GM19240 (cell line): ENCODE results near the gene CNN2.

ENCODE experiments used
- DNase-seq: peaks from one replicate; pipeline ENCODE4 v3.0.0; 2011; ENCODE audit warnings: low spot score; ENCODE audit not compliant: insufficient read length

The CNN2 gene

DNA sequence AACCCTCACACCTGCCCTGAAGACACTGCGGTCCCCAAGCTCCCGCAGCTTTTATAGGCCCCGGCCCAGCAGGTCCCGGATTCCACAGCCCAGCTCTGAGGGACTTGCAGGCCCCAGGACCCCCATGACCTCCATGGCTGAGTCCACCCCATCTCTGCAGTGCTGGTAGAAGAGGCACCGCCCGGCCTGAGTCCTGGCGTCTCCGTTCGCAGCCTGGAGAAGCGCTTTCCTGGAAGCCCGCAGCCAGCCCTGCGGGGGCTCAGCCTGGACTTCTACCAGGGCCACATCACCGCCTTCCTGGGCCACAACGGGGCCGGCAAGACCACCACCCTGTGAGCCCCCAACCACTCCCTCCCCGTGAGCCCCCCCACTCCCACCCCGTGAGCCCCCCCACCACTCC is 22.7 kb downstream of the CNN2 start:
- no peak for DNase-seq

DNA sequence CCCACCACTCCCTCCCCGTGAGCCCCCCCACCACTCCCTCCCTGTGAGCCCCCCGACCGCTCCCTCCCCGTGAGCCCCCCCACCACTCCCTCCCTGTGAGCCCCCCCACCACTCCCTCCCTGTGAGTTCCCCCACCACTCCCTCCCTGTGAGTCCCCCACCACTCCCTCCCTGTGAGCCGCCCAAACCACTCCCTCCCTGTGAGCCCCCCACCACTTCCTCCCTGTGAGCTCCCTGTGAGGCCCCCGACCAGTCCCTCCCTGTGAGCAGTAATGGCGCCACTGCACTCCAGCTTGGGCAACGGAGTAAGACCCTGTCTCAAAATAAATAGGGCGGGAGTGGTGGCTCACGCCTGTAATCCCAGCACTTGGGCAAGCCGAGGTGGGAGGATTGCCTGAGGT is 23.4 kb downstream of the CNN2 start:
- no peak for DNase-seq

DNA sequence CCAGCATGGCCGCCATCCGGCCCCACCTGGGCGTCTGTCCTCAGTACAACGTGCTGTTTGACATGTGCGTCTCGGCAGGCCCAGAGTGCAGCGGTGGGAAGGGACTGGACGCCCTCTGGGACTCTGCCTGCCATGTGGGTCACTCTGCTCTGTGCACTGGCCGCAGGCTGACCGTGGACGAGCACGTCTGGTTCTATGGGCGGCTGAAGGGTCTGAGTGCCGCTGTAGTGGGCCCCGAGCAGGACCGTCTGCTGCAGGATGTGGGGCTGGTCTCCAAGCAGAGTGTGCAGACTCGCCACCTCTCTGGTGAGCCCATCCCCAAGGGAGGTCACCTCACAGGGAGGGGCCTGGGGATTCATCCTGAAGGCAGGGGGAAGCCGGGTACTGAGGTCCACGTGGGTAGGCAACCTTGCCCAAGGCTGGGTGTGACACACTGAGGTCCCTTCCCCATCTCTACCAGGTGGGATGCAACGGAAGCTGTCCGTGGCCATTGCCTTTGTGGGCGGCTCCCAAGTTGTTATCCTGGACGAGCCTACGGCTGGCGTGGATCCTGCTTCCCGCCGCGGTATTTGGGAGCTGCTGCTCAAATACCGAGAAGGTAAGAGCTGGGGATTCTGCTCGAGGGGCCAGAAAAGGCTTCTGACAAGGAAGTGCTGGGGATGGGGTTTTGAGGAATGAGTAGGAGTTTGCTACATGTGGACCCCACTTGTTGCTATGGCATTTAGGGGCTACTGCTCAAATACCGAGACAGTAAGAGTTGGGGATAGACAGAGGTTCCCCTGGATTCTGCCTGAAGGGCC is 24.8 kb downstream of the CNN2 start:
- DNase-seq: no peak

DNA sequence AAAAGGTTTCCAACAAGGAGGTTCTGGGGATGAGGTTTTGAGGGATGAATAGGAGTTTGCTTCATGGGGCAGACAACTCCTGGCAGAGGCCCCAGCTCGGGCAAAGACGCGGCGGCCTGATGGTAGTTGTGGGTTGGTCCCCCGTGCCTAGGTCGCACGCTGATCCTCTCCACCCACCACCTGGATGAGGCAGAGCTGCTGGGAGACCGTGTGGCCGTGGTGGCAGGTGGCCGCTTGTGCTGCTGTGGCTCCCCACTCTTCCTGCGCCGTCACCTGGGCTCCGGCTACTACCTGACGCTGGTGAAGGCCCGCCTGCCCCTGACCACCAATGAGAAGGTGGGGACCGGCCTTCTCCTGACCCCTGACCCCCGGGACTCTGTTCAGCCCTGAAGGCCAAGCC is 25.4 kb downstream of the CNN2 start:
- no peak for DNase-seq

DNA sequence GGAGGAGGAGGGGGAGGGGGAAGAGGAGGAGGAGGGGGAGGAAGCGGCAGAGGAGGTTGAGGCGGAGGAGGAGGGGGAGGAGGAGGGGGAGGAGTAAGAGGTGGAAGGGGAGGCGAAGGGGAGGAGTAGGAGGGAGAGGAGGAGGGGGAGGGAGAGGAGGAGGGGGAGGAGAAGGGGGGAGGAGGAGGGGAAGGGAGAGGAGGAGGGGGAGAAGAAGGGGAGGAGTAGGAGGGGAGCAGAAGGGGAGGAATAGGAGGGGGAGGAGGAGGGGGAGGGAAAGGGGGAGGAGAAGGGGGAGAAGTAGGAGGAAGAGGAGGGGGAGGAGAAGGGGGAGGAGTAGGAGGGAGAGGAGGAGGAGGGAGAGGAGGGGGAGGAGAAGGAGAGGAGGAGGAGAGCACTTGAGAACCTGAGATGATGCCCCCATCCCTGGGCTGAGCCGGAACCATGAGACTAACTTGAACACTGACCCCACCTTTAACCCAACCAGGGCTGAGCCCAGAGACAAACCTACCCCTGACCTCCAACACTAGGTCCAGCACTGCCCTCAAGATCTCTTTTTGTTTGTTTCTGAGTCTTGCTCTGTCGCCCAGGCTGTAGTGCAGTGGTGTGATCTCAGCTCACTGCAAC is 26.1 kb downstream of the CNN2 start:
- DNase-seq: no peak

DNA sequence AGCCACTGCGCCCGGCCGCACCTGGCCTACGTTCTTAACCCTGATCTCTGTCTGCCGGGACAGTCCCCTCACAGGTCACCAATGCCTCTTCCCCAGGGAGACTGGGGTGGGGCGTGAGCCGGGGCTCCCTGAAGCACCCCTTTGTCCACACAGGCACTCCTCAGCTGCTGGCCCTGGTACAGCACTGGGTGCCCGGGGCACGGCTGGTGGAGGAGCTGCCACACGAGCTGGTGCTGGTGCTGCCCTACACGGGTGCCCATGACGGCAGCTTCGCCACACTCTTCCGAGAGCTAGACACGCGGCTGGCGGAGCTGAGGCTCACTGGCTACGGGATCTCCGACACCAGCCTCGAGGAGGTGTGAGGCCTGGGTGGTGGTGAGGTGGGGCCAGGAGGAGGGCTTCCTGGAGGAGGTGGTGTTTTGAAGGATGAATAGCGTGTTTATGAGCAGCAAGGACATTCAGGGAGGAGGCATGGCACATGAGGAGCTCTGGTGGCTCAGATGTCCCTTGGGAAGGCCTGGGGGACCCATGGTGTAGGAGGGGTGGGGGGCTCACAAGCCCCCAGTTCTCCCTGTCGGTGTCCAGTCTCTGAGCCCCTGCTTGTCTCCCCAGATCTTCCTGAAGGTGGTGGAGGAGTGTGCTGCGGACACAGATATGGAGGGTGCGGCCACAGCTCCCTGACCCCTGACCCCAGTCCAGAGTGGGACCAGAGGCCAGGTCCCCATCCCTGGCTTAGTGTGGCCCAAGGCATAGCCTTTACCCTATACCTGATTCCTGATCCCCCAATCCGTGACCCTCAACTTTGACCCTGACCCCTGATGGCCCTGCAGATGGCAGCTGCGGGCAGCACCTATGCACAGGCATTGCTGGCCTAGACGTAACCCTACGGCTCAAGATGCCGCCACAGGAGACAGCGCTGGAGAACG is 27.0 kb downstream of the CNN2 start:
- DNase-seq: no peak

DNA sequence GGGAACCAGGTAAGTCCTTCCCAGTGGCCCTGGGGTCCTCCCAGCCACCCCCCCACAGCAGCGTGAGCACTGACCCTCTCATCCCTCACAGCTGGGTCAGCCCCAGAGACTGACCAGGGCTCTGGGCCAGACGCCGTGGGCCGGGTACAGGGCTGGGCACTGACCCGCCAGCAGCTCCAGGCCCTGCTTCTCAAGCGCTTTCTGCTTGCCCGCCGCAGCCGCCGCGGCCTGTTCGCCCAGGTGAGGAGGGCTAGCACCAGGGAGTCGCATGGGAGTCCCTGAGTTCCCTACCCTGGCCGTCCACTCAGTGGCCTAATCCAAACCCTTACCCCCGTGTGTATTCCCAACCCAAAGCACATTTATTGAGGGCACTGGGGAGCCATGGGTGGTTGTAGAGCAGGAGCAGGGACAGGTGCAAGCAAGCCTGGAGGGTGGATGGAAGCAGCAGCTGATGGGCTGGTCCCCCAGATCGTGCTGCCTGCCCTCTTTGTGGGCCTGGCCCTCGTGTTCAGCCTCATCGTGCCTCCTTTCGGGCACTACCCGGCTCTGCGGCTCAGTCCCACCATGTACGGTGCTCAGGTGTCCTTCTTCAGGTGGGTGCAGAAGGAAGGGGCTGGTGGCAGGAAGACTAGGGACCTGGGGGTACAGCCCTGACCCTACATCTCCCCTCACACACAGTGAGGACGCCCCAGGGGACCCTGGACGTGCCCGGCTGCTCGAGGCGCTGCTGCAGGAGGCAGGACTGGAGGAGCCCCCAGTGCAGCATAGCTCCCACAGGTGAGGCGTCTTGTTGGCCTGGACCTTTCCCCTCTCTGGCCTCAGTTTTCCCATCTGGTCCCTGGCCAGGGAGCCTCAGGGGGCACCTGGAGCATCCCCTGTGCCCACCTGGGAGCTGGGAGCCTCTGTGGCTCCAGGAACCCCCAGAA is 28.0 kb downstream of the CNN2 start:
- DNase-seq: no peak

DNA sequence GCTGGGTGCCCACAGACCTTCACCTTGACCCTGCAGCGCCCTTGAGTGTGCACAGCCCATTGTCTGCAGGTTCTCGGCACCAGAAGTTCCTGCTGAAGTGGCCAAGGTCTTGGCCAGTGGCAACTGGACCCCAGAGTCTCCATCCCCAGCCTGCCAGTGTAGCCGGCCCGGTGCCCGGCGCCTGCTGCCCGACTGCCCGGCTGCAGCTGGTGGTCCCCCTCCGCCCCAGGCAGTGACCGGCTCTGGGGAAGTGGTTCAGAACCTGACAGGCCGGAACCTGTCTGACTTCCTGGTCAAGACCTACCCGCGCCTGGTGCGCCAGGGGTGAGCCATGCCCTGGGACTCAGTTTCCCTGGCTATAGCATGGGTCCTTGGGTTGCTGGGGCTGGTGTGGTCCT is 28.6 kb downstream of the CNN2 start:
- no peak for DNase-seq

DNA sequence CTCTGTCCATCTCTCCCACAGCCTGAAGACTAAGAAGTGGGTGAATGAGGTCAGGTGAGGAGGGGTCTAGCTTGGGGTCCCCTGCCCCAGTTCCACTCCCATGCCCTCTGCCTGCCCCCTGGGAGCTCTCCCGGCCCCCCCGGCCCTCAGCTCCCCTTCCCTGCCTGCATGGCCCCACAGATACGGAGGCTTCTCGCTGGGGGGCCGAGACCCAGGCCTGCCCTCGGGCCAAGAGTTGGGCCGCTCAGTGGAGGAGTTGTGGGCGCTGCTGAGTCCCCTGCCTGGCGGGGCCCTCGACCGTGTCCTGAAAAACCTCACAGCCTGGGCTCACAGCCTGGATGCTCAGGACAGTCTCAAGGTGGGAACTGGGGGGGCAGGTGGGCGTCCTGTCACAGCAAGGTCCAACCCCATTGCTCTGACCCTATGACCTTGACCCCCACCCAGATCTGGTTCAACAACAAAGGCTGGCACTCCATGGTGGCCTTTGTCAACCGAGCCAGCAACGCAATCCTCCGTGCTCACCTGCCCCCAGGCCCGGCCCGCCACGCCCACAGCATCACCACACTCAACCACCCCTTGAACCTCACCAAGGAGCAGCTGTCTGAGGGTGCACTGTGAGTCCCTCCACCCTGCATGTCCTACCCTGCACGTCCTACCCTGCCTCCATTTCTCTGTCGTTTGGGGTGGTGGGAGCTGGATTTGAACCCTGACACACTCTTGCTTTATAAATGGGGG is 29.6 kb downstream of the CNN2 start:
- DNase-seq: no peak

DNA sequence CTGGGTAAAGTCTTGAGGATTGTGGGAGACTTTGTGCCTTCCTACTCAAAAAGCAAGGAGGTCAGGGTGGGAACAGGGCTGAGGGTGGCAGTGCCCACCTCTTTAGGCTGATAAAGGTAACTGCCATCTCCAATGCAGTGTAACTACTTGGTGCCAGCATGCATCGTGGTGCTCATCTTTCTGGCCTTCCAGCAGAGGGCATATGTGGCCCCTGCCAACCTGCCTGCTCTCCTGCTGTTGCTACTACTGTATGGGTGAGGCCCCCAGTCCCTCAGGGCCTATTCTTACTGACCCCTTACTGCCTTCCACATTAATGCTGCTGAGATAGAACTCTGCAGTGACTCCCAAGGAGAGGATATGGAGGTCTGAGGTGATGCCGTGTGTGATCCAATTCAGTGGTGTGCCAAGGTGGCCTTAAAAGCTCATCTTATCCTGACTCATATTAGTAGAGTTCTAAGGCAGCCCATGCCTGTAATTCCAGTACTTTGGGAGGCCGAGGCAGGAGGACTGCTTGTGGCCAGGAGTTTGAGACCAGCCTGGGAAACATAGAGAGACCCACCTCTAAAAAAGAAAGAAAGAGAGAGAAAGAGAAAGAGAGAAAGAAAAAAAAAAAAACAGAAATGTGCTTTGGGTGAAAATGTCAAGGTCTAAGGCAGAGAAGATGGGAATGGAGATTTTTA is 30.9 kb downstream of the CNN2 start:
- no peak for DNase-seq

DNA sequence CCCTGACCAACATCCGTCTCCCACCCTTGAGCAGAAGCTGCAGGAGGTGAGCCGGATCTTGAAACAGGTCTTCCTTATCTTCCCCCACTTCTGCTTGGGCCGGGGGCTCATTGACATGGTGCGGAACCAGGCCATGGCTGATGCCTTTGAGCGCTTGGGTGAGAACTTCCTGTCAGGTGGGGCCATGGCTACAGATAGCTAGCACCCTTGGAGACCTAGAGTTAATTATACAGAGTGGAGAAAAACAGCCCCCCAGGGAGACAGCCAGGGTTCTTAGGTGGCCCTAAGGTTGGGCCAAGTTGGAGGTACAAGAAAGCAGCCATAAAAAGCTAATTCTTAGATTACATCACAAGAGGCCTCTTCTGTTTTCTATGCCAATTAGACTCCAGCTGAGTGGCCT is 31.7 kb downstream of the CNN2 start:
- DNase-seq: no peak

DNA sequence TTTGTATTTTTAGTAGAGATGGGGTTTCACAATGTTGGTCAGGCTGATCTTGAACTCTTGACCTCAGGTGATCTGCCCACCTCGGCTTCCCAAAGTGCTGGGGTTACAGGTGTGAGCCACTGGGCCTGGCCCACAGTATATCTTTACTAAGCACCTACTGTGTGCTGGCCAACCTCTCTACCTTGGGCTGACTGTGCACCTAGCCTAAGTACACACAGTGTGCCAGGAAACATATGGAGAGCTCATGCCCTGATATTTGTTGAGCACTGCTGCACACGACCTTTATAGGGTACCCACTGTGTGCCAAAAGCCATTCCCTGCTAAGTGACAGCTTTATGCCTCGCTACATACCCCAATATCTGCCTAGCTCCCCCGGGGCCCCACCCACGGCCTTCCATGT is 34.3 kb downstream of the CNN2 start:
- DNase-seq: no peak

DNA sequence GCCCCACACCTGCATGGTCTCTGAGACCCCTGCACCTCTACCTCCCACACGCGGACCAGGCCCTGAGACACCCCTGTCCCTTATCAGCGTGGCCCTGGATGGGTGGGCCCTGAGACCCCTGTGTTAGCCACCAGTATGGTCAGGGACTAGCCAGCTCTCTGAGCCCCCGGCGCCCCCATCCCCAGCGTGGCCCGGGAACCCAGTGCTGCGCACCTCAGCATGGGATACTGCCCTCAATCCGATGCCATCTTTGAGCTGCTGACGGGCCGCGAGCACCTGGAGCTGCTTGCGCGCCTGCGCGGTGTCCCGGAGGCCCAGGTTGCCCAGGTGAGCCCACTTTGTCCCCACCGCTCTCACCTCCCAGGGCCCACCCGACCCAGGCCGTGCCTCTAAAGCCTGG is 35.6 kb downstream of the CNN2 start:
- DNase-seq: no peak

DNA sequence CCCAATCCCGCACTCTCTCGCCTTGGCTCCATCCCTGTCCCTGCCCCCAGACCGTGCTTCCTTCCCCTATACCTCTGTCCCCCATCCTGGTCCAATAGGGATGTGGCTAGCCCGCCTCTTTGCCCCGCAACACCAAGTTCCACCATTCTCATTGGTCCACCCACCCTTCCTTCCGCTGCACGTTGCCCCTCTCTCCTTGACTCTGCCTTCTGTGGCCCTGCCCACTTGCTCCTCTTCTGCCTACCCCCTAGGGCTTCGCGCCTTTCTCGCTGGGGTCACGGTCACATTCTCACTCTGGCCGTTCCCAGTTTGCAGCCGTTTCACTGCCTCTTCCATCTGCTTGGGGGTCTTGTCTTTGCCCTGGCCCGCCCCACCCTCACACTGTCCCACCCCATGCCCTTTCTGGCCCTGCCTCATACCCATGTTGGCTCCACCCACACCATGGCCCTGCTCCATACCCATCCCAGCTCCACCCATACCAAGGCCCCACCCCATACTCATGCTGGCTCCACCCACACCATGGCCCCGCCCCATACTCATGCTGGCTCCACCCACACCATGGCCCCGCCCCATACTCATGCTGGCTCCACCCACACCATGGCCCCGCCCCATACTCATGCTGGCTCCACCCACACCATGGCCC is 36.1 kb downstream of the CNN2 start:
- DNase-seq: no peak

DNA sequence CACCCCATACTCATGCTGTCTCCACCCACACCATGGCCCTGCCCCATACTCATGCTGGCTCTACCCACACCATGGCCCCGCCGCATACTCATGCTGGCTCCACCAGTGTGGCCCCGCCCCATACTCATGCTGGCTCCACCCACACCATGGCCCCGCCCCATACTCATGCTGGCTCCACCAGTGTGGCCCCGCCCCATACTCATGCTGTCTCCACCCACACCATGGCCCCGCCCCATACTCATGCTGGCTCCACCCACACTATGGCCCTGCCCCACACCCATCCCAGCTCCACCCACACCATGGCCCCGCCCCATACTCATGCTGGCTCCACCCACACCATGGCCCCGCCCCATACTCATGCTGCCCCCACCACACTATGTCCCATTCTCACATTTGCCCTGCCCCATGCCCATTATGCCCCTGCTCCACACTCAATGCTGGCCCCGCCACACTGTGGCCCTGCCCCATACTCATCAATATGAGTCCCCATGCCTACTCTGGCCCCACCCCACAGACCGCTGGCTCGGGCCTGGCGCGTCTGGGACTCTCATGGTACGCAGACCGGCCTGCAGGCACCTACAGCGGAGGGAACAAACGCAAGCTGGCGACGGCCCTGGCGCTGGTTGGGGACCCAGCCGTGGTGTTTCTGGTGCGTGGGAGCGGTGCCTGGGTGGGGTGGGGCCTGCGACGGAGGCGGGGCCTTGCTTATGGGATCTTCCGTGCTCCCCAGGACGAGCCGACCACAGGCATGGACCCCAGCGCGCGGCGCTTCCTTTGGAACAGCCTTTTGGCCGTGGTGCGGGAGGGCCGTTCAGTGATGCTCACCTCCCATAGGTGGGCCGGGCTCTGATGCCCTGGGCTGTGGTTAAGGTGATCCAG is 36.9 kb downstream of the CNN2 start:
- DNase-seq: no peak

DNA sequence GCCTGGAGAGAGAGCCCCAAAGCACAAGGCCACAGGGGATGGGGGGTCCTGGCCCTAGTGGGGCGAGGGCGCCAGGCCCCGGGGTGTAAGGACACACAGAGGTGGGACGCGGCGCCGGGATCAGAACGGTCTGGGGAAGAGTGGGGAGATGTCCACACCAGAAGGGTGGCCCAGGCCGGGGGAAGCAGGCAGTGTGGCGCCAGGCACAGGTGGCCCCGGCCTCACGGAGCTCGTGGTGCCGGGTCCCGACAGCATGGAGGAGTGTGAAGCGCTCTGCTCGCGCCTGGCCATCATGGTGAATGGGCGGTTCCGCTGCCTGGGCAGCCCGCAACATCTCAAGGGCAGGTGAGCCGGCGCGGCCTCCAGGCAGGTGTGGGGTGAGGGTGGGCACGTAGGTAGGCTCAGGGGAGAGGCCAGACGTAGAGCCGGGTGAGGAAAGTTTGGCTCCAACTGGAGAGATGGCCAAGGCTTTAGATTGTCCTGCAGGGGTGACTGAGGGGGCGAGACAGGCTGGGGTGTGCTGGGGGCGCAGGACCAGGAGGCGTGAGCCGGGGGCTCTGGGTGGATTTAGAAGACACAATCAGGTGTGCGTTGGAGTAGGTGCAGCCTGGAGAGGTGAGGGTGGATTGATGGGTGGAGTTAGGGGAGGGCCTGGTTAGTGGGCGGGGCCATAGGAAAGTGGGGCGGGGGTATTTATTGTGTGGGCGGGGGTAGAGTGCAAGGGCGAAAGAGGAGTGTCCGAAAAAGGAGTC is 37.7 kb downstream of the CNN2 start:
- no peak for DNase-seq
